ENCODE measurements around the gene EYS.

GRCh38 chr6:64266351-64266821, 1440.6 kb downstream of the EYS start:
- TF ChIP-seq, protein P1, sequence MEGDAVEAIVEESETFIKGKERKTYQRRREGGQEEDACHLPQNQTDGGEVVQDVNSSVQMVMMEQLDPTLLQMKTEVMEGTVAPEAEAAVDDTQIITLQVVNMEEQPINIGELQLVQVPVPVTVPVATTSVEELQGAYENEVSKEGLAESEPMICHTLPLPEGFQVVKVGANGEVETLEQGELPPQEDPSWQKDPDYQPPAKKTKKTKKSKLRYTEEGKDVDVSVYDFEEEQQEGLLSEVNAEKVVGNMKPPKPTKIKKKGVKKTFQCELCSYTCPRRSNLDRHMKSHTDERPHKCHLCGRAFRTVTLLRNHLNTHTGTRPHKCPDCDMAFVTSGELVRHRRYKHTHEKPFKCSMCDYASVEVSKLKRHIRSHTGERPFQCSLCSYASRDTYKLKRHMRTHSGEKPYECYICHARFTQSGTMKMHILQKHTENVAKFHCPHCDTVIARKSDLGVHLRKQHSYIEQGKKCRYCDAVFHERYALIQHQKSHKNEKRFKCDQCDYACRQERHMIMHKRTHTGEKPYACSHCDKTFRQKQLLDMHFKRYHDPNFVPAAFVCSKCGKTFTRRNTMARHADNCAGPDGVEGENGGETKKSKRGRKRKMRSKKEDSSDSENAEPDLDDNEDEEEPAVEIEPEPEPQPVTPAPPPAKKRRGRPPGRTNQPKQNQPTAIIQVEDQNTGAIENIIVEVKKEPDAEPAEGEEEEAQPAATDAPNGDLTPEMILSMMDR (conservative IDR thresholded peaks at IDR 0.05): no peak
- no peak for TF ChIP-seq ZFX (IDR thresholded peaks at IDR 0.05)

Data from C4-2B (cell line).